Choroid plexus epithelial cell (primary cell): Measurements from ENCODE around the gene LRRC15.

Source experiments
- DNase-seq: peaks from one replicate; pipeline ENCODE4 v3.0.0-alpha.2; 2010; ENCODE audit warnings: low read depth
- H3K4me3 ChIP-seq: 2 replicates; pipeline ENCODE4 v1.5.1; 2011; ENCODE audit warnings: low read depth, mild to moderate bottlenecking, control low read depth, low read length, moderate library complexity
- TF ChIP-seq, protein P1 (sequence below): conservative IDR thresholded peaks from 2 replicates; pipeline ENCODE4 v1.5.1; 2011; ENCODE audit warnings: low read depth, mild to moderate bottlenecking, control low read depth, inconsistent platforms, low read length, moderate library complexity

The LRRC15 gene

GRCh38 chr3:194374935-194375334, 5.4 kb upstream of the LRRC15 start:
- H3K4me3 ChIP-seq = no peak overlapping the region
- no peak for DNase-seq
- TF ChIP-seq, protein P1, sequence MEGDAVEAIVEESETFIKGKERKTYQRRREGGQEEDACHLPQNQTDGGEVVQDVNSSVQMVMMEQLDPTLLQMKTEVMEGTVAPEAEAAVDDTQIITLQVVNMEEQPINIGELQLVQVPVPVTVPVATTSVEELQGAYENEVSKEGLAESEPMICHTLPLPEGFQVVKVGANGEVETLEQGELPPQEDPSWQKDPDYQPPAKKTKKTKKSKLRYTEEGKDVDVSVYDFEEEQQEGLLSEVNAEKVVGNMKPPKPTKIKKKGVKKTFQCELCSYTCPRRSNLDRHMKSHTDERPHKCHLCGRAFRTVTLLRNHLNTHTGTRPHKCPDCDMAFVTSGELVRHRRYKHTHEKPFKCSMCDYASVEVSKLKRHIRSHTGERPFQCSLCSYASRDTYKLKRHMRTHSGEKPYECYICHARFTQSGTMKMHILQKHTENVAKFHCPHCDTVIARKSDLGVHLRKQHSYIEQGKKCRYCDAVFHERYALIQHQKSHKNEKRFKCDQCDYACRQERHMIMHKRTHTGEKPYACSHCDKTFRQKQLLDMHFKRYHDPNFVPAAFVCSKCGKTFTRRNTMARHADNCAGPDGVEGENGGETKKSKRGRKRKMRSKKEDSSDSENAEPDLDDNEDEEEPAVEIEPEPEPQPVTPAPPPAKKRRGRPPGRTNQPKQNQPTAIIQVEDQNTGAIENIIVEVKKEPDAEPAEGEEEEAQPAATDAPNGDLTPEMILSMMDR = no peak

DNA sequence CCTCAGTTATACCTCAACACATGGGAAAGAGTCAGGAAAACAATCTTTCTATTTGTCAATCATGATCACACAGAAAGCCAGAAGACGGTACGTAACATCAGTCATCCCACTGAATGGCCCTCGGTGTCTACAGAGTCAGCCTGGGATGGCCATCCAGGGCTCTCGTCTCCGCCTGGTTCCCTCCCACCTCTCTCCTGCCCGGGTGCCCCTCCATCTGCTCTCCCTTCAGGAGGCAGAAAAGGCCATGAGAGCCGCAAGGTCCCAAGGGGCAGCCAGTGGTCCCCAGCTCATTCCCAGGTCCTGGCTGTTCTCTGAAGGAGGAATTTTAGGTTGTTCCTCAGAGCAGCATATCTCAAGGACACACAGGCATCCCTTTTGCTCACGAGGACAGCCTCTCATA, 4.4 kb upstream of the LRRC15 start:
- no peak overlapping the region for H3K4me3 ChIP-seq
- no peak for DNase-seq
- TF ChIP-seq, protein P1 = no peak

- DNase-seq = no peak
- TF ChIP-seq, protein P1 = no peak
- no peak overlapping the region for H3K4me3 ChIP-seq
These were observed 3.5 kb upstream of the LRRC15 start for GRCh38 chr3:194373028-194373427.

DNA sequence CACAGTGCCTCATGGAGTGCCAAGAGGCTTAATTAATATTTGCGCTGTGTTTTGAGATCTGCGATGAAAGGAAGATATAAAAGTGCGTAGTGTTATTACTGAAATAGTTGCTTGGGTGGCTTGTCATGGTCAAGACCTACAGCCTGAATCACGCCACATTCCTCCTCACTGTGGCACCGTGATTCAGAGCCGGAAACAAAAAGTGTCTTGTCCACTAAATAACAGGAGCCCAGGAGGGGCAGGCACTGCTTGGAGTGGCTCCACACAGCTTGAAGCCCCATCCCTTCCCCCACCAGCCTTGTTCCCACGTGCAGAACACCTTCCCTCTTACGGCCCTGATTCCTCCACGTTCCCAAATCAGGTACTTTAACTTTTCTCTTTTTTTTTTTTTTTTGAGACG, 1.2 kb upstream of the LRRC15 start:
- no peak overlapping the region for H3K4me3 ChIP-seq
- DNase-seq = no peak
- TF ChIP-seq, protein P1 = no peak

- TF ChIP-seq, protein P1 = no peak
- DNase-seq = no peak
- H3K4me3 ChIP-seq = no peak overlapping the region
These were observed 625 bp downstream of the LRRC15 start for GRCh38 chr3:194368918-194369317.

DNA sequence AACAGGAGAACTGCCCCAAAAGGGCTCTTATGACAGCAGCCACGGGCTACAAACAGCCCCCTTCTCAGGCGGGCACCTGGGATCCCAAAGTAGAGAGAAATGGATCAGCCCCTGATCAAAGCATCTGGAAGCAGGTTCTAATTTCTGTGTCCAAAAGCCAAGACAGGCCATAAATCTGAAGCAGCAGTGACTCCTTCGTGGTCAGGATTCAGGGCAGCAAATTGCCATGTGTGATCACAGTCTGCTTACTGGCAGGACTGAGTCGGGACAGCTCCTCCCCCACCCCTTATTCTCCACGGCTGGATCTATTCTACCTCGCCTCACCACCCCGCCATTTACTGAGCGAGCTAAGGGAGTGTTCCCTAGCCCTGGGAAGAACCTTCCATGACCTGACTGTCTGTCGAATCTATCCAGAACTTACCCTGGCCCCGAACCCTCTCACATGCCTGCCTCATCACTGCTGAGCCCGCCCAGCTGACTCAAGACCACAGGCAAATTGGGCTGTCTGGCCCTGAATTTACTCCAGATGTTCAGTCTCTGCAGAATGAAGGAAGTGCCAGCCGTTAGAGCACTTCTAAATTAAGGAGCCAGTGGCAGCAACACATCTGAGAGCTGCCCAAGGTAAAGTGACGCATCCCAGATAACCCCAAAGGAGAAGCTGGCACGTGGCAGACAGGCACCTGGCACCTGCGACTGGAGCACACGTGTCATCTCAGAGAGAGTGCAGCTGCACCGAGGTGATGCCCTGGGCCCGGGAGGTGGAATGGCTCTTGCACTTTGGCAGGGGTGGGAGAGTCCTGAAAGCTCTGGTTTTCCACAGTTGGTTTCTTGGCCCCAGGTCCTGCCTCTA, 1.3 kb downstream of the LRRC15 start:
- TF ChIP-seq, protein P1 = no peak
- no peak for DNase-seq

DNA sequence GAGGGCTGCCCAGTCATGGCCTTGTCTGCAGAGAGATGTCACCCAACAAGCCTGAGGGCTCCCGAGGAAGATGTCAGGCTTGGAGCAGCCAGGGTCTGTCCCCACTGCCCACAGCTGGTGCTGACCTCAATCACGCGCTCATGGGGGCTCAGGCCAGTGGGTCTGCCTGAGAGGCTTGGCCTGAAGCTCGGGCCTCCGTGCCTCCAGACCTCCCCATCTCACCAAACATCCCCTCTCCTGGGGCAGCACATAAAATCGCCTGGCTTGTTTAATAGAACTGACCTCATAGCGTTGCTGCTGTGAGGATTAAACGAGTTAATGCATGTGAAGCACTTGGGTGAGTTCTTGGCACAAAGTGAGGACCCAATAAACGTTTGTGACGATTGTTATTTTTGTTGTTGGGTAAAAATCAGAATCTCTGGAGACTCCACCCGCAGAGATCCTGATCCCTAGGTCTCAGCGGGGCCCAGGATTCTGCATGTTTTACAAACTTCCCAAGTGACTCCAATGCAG, 3.5 kb downstream of the LRRC15 start:
- no peak overlapping the region for H3K4me3 ChIP-seq
- TF ChIP-seq, protein P1 = no peak
- no peak for DNase-seq

More for the DNA sequence above, 1.3 kb downstream of the LRRC15 start:
- no peak overlapping the region for H3K4me3 ChIP-seq
